PFSK-1 (cell line): Measurements from ENCODE around the gene CD44.

Experiments used
- POLR2AphosphoS5 ChIP-seq: IDR thresholded peaks from 2 replicates; pipeline ENCODE4 v1.6.1; 2012; ENCODE audit warnings: low read depth, mild to moderate bottlenecking, control low read depth, low read length, moderate library complexity
- SIN3A ChIP-seq: IDR thresholded peaks from 2 replicates; pipeline ENCODE4 v1.6.1; 2012; ENCODE audit warnings: mild to moderate bottlenecking, low read length, moderate library complexity, borderline replicate concordance; ENCODE audit not compliant: insufficient read depth
- TAF1 ChIP-seq: IDR thresholded peaks from 2 replicates; pipeline ENCODE4 v1.6.1; 2012; ENCODE audit warnings: low read length, control low read depth, borderline replicate concordance; ENCODE audit not compliant: insufficient read depth

DNA sequence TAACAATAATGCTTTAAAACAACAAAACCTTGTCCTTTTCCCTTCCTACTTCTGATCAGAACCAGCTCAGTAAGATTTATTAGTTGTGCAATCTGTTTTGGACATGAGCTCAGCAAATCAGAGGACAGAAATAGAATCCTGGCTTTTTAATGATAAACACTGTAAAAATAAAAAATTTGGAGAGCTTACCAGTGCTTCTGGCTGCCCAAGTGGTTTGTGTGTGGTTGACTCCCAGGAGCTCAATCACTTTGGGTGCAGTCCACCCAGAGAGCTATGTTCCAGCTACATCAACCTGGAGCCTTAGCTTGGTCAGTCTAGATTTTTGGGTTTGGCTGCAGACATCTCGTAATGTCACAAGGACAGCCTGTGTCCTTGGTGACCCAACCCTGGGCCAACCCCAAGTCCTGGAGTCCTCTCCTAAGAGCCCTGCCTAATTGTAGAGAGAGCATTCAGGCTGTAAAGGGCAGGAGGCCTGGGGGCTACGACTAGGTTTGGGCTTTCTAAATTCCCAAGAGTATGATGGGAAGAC is 28.5 kb downstream of the CD44 start:
- TF ChIP-seq TAF1 (no peak), SIN3A (no peak), POLR2AphosphoS5 (no peak)
